Spinal cord (tissue), 10 donors: ENCODE results near the gene KRTAP4-11. TPM values are rescaled to one million over a fixed set of nuclear protein-coding genes. Genes with fewer than 3 reads are reported as not detected.
"Not testable (repeated sequence)": the region's sequence is repeated elsewhere in the genome, so short reads cannot be mapped to it uniquely, and the experiment has no call there.

ENCODE experiments used
- DNase-seq, 6 donors: peaks; one replicate each; pipeline versions ENCODE4 v3.0.0 to v3.0.0-alpha.2; 2013 to 2015; ENCODE audit warnings: low spot score in 6 of 6, low read depth in 4 of 6
- H3K27ac ChIP-seq: one replicate; pipeline ENCODE4 v1.5.1; 2013; ENCODE audit warnings: low read depth, low read length, control low read depth
- H3K27me3 ChIP-seq: one replicate; pipeline ENCODE4 v1.6.1; 2013; ENCODE audit warnings: low read length; ENCODE audit not compliant: control insufficient read depth, insufficient read depth
- H3K36me3 ChIP-seq: one replicate; pipeline ENCODE4 v1.6.1; 2013; ENCODE audit warnings: low read length; ENCODE audit not compliant: control insufficient read depth, insufficient read depth
- H3K4me1 ChIP-seq: one replicate; pipeline ENCODE4 v1.6.1; 2013; ENCODE audit warnings: low read length; ENCODE audit not compliant: control insufficient read depth, insufficient read depth
- H3K4me3 ChIP-seq: one replicate; pipeline ENCODE4 v1.5.1; 2013; ENCODE audit warnings: low read depth, low read length, control low read depth
- H3K9me3 ChIP-seq: one replicate; pipeline ENCODE4 v1.6.1; 2013; ENCODE audit warnings: low read length; ENCODE audit not compliant: control insufficient read depth, insufficient read depth
- WGBS: methylation state at CpG from one replicate; pipeline ENCODE4 v1.1.5; 2013; ENCODE audit warnings: missing lambda C conversion rate; ENCODE audit not compliant: insufficient coverage; 5-methylcytosine and 5-hydroxymethylcytosine counted together
- long read RNA-seq, 4 donors: transcript quantifications; one replicate each; lab custom pipeline, GENCODE V29; 2026
- polyA plus RNA-seq, 2 donors: library from polyadenylated mRNA; unstranded; fragments of 120-200 nt; gene quantifications; one replicate each; pipeline ENCODE4 v1.2.1, GENCODE V29; 2013; ENCODE audit not compliant: insufficient read length in 2 of 2
- total RNA-seq, 2 donors: library from RNA; depleted of rRNA in 1 of 2; stranded (reverse); fragments of 120-200 nt in 1 of 2; fragments of >200 nt in 1 of 2; gene quantifications; one replicate each; pipeline versions ENCODE4 v1.2.3 to v1.2.4, GENCODE V29; 2013 to 2014
- donor health status: healthy.

KRTAP4-11 gene
- total RNA-seq = not detected
- not detected for polyA plus RNA-seq
- long read RNA-seq, donor 1 = 0 reads
- long read RNA-seq, donor 2 = 0 reads
- long read RNA-seq, donor 3 = 0 reads
- long read RNA-seq, donor 4 = 0 reads

GRCh38 chr17:41117846-41118386 lies at the start of gene KRTAP4-11:
Gene KRTAP4-11, minus strand, starts transcription at chr17:41118373. Its CDS starts 58 bp downstream, at chr17:41118315.
- not testable (repeated sequence) for H3K36me3 ChIP-seq, H3K4me1 ChIP-seq, H3K4me3 ChIP-seq, H3K27ac ChIP-seq, H3K9me3 ChIP-seq, DNase-seq, H3K27me3 ChIP-seq
- 80% methylated on average over 8 of the region's 10 CpGs for WGBS

GRCh38 chr17:41167561-41167960 lies 49.4 kb upstream of the KRTAP4-11 start:
- Histone ChIP-seq H3K4me1 (no peaks in the 10 kb centered on the region), H3K4me3 (no peak overlapping the region), H3K36me3 (no peaks in the 10 kb centered on the region), H3K27ac (no peak overlapping the region), H3K9me3 (no peaks in the 10 kb centered on the region), H3K27me3 (no peaks in the 10 kb centered on the region)
- whole genome bisulfite sequencing = 73% methylated on average over 7 of the region's 7 CpGs
- DNase-seq = no peak

GRCh38 chr17:41163828-41164227 lies 45.7 kb upstream of the KRTAP4-11 start:
- Histone ChIP-seq H3K9me3 (no peaks in the 10 kb centered on the region), H3K27ac (no peak overlapping the region), H3K27me3 (no peaks in the 10 kb centered on the region), H3K4me3 (no peak overlapping the region), H3K36me3 (no peaks in the 10 kb centered on the region), H3K4me1 (no peaks in the 10 kb centered on the region)
- DNase-seq = no peak
- WGBS = 78% methylated on average over 1 of the region's 7 CpGs

GRCh38 chr17:41160648-41161047 lies 42.5 kb upstream of the KRTAP4-11 start, which contains the start of gene KRTAP4-4:
Gene KRTAP4-4, minus strand, starts transcription at chr17:41160748. Its CDS starts 57 bp downstream, at chr17:41160691.
- Histone ChIP-seq H3K27ac (no peak within 1 kb of the TSS), H3K4me3 (no peak within 1 kb of the TSS), H3K9me3 (no peaks in the 10 kb centered on the region), H3K4me1 (no peaks in the 10 kb centered on the region), H3K27me3 (no peaks in the 10 kb centered on the region), H3K36me3 (no peaks in the 10 kb centered on the region)
- DNase-seq = no peak
- 40% methylated on average over 1 of the region's 1 CpG for WGBS

GRCh38 chr17:41160190-41160589 lies 42.0 kb upstream of the KRTAP4-11 start:
- H3K36me3 ChIP-seq, DNase-seq, H3K4me3 ChIP-seq, H3K4me1 ChIP-seq, H3K27me3 ChIP-seq, H3K27ac ChIP-seq, H3K9me3 ChIP-seq: not testable (repeated sequence)
- 95% methylated on average over 3 of the region's 3 CpGs for WGBS

GRCh38 chr17:41153856-41154255 lies 35.7 kb upstream of the KRTAP4-11 start:
- WGBS = no CpG with 5 or more reads among the region's 2 CpGs
- H3K36me3 ChIP-seq = no peaks in the 10 kb centered on the region
- H3K27me3 ChIP-seq = no peaks in the 10 kb centered on the region
- H3K9me3 ChIP-seq = no peaks in the 10 kb centered on the region
- H3K27ac ChIP-seq = no peak overlapping the region
- peak in 3 of 6 donors; percentile 4 to 57 (median 34) for DNase-seq
- H3K4me3 ChIP-seq = no peak overlapping the region
- H3K4me1 ChIP-seq = no peaks in the 10 kb centered on the region

GRCh38 chr17:41151525-41151924 lies 33.4 kb upstream of the KRTAP4-11 start:
- no peak for DNase-seq
- Histone ChIP-seq H3K36me3 (no peaks in the 10 kb centered on the region), H3K9me3 (no peaks in the 10 kb centered on the region), H3K4me1 (no peaks in the 10 kb centered on the region), H3K4me3 (no peak overlapping the region), H3K27me3 (no peaks in the 10 kb centered on the region), H3K27ac (no peak overlapping the region)
- no CpG with 5 or more reads among the region's 2 CpGs for WGBS

- WGBS = 100% methylated on average over 1 of the region's 4 CpGs
- H3K4me1 ChIP-seq = no peaks in the 10 kb centered on the region
- H3K27ac ChIP-seq = no peak overlapping the region
- no peak for DNase-seq
- H3K4me3 ChIP-seq = no peak overlapping the region
- no peaks in the 10 kb centered on the region for H3K9me3 ChIP-seq
- H3K36me3 ChIP-seq = no peaks in the 10 kb centered on the region
- H3K27me3 ChIP-seq = no peaks in the 10 kb centered on the region
Measured at GRCh38 chr17:41150026-41150425, 31.9 kb upstream of the KRTAP4-11 start.

- Histone ChIP-seq H3K36me3 (no peaks in the 10 kb centered on the region), H3K27me3 (no peaks in the 10 kb centered on the region), H3K4me1 (no peaks in the 10 kb centered on the region), H3K27ac (no peak within 1 kb of the TSS), H3K4me3 (no peak within 1 kb of the TSS), H3K9me3 (no peaks in the 10 kb centered on the region)
- WGBS = 88% methylated on average over 2 of the region's 2 CpGs
- no peak for DNase-seq
Measured at GRCh38 chr17:41149652-41149985, 31.4 kb upstream of the KRTAP4-11 start, which contains the start of gene KRTAP4-5. Gene KRTAP4-5, minus strand, starts transcription at chr17:41149825. Its CDS starts 58 bp downstream, at chr17:41149767.

GRCh38 chr17:41148971-41149651 lies 30.9 kb upstream of the KRTAP4-11 start:
- H3K4me3 ChIP-seq, H3K4me1 ChIP-seq, H3K27ac ChIP-seq, H3K36me3 ChIP-seq, H3K9me3 ChIP-seq, H3K27me3 ChIP-seq: not testable (repeated sequence)
- WGBS = 66% methylated on average over 9 of the region's 10 CpGs
- peak in 1 of 6 donors; percentile 38 for DNase-seq
